WTC11 (cell line): ENCODE measurements around the gene LZTR1. TPM values are rescaled to one million over a fixed set of nuclear protein-coding genes. Genes with fewer than 3 reads are reported as not detected.

Source experiments
- ATAC-seq: fragments of 200-7000 bp; cut with Tn5 transposase; 2 replicates; pipeline ENCODE4 v1.10.0; 2021; ENCODE audit warnings: mild to moderate bottlenecking, moderate library complexity
- CTCF ChIA-PET: fragments of 300-600 bp; sonication (Branson Sonifier 250); formaldehyde crosslinking; loops from one replicate; lab custom pipeline; 2021; ENCODE audit warnings: antibody characterized with exemption; lab: Charles Lee
- POLR2A ChIA-PET: fragments of 350-600 bp; sonication (Branson Sonifier 250); formaldehyde crosslinking; loops from one replicate; lab custom pipeline; 2021; ENCODE audit warnings: antibody characterized with exemption; lab: Charles Lee
- DNase-seq: peaks from one replicate; pipeline ENCODE4 v3.0.0; 2021; ENCODE audit warnings: low spot score
- H3K27ac Mint-ChIP-seq: 2 replicates; pipeline ENCODE4 v1.8.0; 2021; ENCODE audit warnings: mixed read lengths
- H3K27me3 Mint-ChIP-seq: 2 replicates; pipeline ENCODE4 v1.8.0; 2021; ENCODE audit warnings: low read depth, mild to moderate bottlenecking, moderate library complexity, mixed read lengths
- H3K36me3 Mint-ChIP-seq: 2 replicates; pipeline ENCODE4 v1.8.0; 2021; ENCODE audit warnings: mixed read lengths
- H3K4me1 Mint-ChIP-seq: 2 replicates; pipeline ENCODE4 v1.8.0; 2022; ENCODE audit warnings: mixed read lengths
- H3K4me3 Mint-ChIP-seq: 2 replicates; pipeline ENCODE4 v1.8.0; 2021; ENCODE audit warnings: mild to moderate bottlenecking, moderate library complexity, mixed read lengths
- H3K9me3 Mint-ChIP-seq: 2 replicates; pipeline ENCODE4 v1.8.0; 2021; ENCODE audit warnings: mixed read lengths
- AFF4 ChIP-seq: sonication (generic); formaldehyde crosslinking; IDR thresholded peaks from 2 replicates; pipeline ENCODE4 v1.8.1; 2023; ENCODE audit warnings: mild to moderate bottlenecking, missing genetic modification reagents, borderline replicate concordance
- ATF1 ChIP-seq: sonication (generic); formaldehyde crosslinking; IDR thresholded peaks from 2 replicates; pipeline ENCODE4 v1.8.1; 2023; ENCODE audit warnings: mild to moderate bottlenecking, moderate library complexity, missing genetic modification reagents
- CBFB ChIP-seq: sonication (generic); formaldehyde crosslinking; IDR thresholded peaks from 2 replicates; pipeline ENCODE4 v1.8.1; 2022; ENCODE audit warnings: mild to moderate bottlenecking, low read depth, missing genetic modification reagents
- CREM ChIP-seq: sonication (generic); formaldehyde crosslinking; IDR thresholded peaks from 2 replicates; pipeline ENCODE4 v1.8.1; 2022; ENCODE audit warnings: mild to moderate bottlenecking, missing genetic modification reagents, moderate library complexity
- FOXJ3 ChIP-seq: sonication (generic); formaldehyde crosslinking; IDR thresholded peaks from 2 replicates; pipeline ENCODE4 v1.9.0; 2021; ENCODE audit warnings: missing genetic modification reagents, mild to moderate bottlenecking, borderline replicate concordance
- FOXP4 ChIP-seq: sonication (generic); formaldehyde crosslinking; IDR thresholded peaks from 2 replicates; pipeline ENCODE4 v1.8.0; 2022; ENCODE audit warnings: mild to moderate bottlenecking, missing genetic modification reagents
- HMGA2 ChIP-seq: fragments of 250-450 bp; sonication (Bioruptor Pico); IDR thresholded peaks from 2 replicates; pipeline ENCODE4 v1.4.0; 2021; ENCODE audit warnings: mild to moderate bottlenecking, moderate library complexity
- JAZF1 ChIP-seq: fragments of 250-450 bp; sonication (Bioruptor Pico); IDR thresholded peaks from 2 replicates; pipeline ENCODE4 v1.9.0; 2021; ENCODE audit warnings: moderate library complexity, mild to moderate bottlenecking, inconsistent platforms
- JUN ChIP-seq: sonication (generic); formaldehyde crosslinking; IDR thresholded peaks from 2 replicates; pipeline ENCODE4 v1.8.0; 2023; ENCODE audit warnings: mild to moderate bottlenecking, missing genetic modification reagents
- NFE2L1 ChIP-seq: sonication (generic); formaldehyde crosslinking; IDR thresholded peaks from 2 replicates; pipeline ENCODE4 v1.8.1; 2023; ENCODE audit warnings: missing genetic modification reagents
- NFYB ChIP-seq: sonication (generic); formaldehyde crosslinking; conservative IDR thresholded peaks from 2 replicates; pipeline ENCODE4 v1.8.0; 2022; ENCODE audit warnings: low read depth, missing genetic modification reagents
- PREB ChIP-seq: sonication (generic); formaldehyde crosslinking; IDR thresholded peaks from 2 replicates; pipeline ENCODE4 v1.8.1; 2022; ENCODE audit warnings: mild to moderate bottlenecking, missing genetic modification reagents, moderate library complexity, borderline replicate concordance
- PRRX2 ChIP-seq: fragments of 250-450 bp; sonication (Bioruptor Pico); IDR thresholded peaks from 2 replicates; pipeline ENCODE4 v1.8.0; 2021; ENCODE audit warnings: mild to moderate bottlenecking
- TEAD4 ChIP-seq: sonication (generic); formaldehyde crosslinking; IDR thresholded peaks from 2 replicates; pipeline ENCODE4 v1.8.0; 2022; ENCODE audit warnings: mild to moderate bottlenecking, missing genetic modification reagents
- ZBTB21 ChIP-seq: sonication (generic); formaldehyde crosslinking; IDR thresholded peaks from 2 replicates; pipeline ENCODE4 v1.8.1; 2023; ENCODE audit warnings: mild to moderate bottlenecking, missing genetic modification reagents, borderline replicate concordance
- ZNF263 ChIP-seq: sonication (generic); formaldehyde crosslinking; IDR thresholded peaks from 2 replicates; pipeline ENCODE4 v1.8.1; 2022; ENCODE audit warnings: low read depth, mild to moderate bottlenecking, moderate library complexity, missing genetic modification reagents
- ZNF281 ChIP-seq: sonication (generic); formaldehyde crosslinking; IDR thresholded peaks from 2 replicates; pipeline ENCODE4 v1.8.0; 2023; ENCODE audit warnings: mild to moderate bottlenecking, missing genetic modification reagents
- ZNF317 ChIP-seq: sonication (generic); formaldehyde crosslinking; IDR thresholded peaks from 2 replicates; pipeline ENCODE4 v1.8.1; 2023; ENCODE audit warnings: low read depth, mild to moderate bottlenecking, moderate library complexity, missing genetic modification reagents, borderline replicate concordance
- ZNF423 ChIP-seq: fragments of 250-450 bp; sonication (Bioruptor Pico); IDR thresholded peaks from 2 replicates; pipeline ENCODE4 v2.1.2; 2022; ENCODE audit warnings: mild to moderate bottlenecking, moderate library complexity
- ZSCAN18 ChIP-seq: fragments of 250-450 bp; sonication (Bioruptor Pico); IDR thresholded peaks from 2 replicates; pipeline ENCODE4 v2.1.2; 2022; ENCODE audit warnings: mild to moderate bottlenecking, moderate library complexity
- total RNA-seq: library from RNA; stranded (reverse); gene quantifications from 3 replicates; pipeline ENCODE4 v1.2.3, GENCODE V29; 2021

The LZTR1 gene
- total RNA-seq, 1 experiment from 2014 or later, result 38.3 TPM

- Mint-ChIP-seq H3K9me3 (no peaks in the 10 kb centered on the region), H3K4me3 (no peak overlapping the region), H3K27me3 (peaks cover 6% of the 10 kb centered on the region), H3K36me3 (peaks cover 19% of the 10 kb centered on the region)
- DNase-seq, result no peak
- TF ChIP-seq ZBTB21 (no peak), CBFB (CRISPR knock-in tag) (no peak), ZNF317 (CRISPR knock-in tag) (no peak), AFF4 (CRISPR knock-in tag) (no peak), TEAD4 (CRISPR knock-in tag) (no peak), JUN (CRISPR knock-in tag) (no peak), HMGA2 (CRISPR knock-in tag) (no peak), FOXJ3 (no peak), NFYB (no peak), ATF1 (CRISPR knock-in tag) (no peak), ZSCAN18 (CRISPR knock-in tag) (no peak), ZNF263 (CRISPR knock-in tag) (no peak)
- TF ChIP-seq, all 79 proteins: peak for 0
- POLR2A ChIA-PET, result no interaction called here
- Mint-ChIP-seq H3K4me1 (peaks cover 16% of the 10 kb centered on the region), H3K27ac (no peak overlapping the region)
- CTCF ChIA-PET, result interaction anchor here (0.5 kb wide), 1 partner anchor 1159 kb away, joined by 4 read pairs; no protein-coding TSS in a partner anchor
- no peak for ATAC-seq
Observed at GRCh38 chr22:20985720-20986119, 3.6 kb downstream of the LZTR1 start.

GRCh38 chr22:20986365-20986764 is 4.3 kb downstream of the LZTR1 start:
- H3K36me3 Mint-ChIP-seq, result peaks cover 19% of the 10 kb centered on the region
- POLR2A ChIA-PET, result no interaction called here
- no peak overlapping the region for H3K4me3 Mint-ChIP-seq
- no peaks in the 10 kb centered on the region for H3K9me3 Mint-ChIP-seq
- ATAC-seq (no peak), DNase-seq (no peak)
- no peak overlapping the region for H3K27ac Mint-ChIP-seq
- CTCF ChIA-PET, result no interaction called here
- H3K27me3 Mint-ChIP-seq, result peaks cover 6% of the 10 kb centered on the region
- peaks cover 10% of the 10 kb centered on the region for H3K4me1 Mint-ChIP-seq
- TF ChIP-seq PRRX2 (CRISPR knock-in tag), result no peak
- no peak for TF ChIP-seq ZNF423 (CRISPR knock-in tag)
- TF ChIP-seq CREM (CRISPR knock-in tag), result no peak
- no peak for TF ChIP-seq AFF4 (CRISPR knock-in tag)
- no peak for TF ChIP-seq NFE2L1 (CRISPR knock-in tag)
- TF ChIP-seq FOXP4 (CRISPR knock-in tag), result no peak
- no peak for TF ChIP-seq NFYB
- TF ChIP-seq JAZF1, result no peak
- TF ChIP-seq ZNF281, result no peak
- no peak for TF ChIP-seq PREB (CRISPR knock-in tag)
